NCI-H187 (cell line): Measurements from ENCODE around the gene VSTM2A.

Source experiments
- DNase-seq, 2 experiments: peaks; one replicate each; lab custom pipeline; 2025; lab: John Stamatoyannopoulos, UW

Gene VSTM2A

GRCh38 chr7:54615537-54615936, 73.4 kb downstream of the VSTM2A start:
- no peak for DNase-seq
